Activated T-cell treated with anti-CD3 and anti-CD28 coated beads, Interleukin-2, amount 50 U/mL, for 72 hours (primary cell): ENCODE results near the gene SBK1. TPM values are rescaled to one million over a fixed set of nuclear protein-coding genes. Genes with fewer than 3 reads are reported as not detected.

Experiments
- ATAC-seq, 2 donors: fragments of 150-1000 bp; cut with Tn5 transposase; replicated peaks in 1 of 2; 2 replicates each; pipeline ENCODE4 v1.10.0; 2021; ENCODE audit warnings: moderate library complexity in 2 of 2, mild to moderate bottlenecking in 1 of 2
- DNase-seq, 2 donors: peaks; one replicate each; pipeline ENCODE4 v3.0.0; 2021 to 2022; ENCODE audit warnings: mixed read lengths in 1 of 2
- H3K27ac Mint-ChIP-seq: one replicate; pipeline ENCODE4 v1.8.0; 2022; ENCODE audit warnings: mild to moderate bottlenecking, moderate library complexity, mixed read lengths
- H3K27me3 Mint-ChIP-seq: one replicate; pipeline ENCODE4 v1.8.0; 2022; ENCODE audit warnings: low read depth, mixed read lengths
- H3K36me3 Mint-ChIP-seq, 2 donors: one replicate each; pipeline ENCODE4 v1.8.0; 2022; ENCODE audit warnings: mixed read lengths in 2 of 2, mild to moderate bottlenecking in 1 of 2; ENCODE audit not compliant: insufficient read depth in 2 of 2
- H3K4me1 Mint-ChIP-seq: one replicate; pipeline ENCODE4 v1.8.0; 2022; ENCODE audit warnings: low read depth, mixed read lengths
- H3K4me3 Mint-ChIP-seq, 2 donors: one replicate each; pipeline ENCODE4 v1.8.0; 2022; ENCODE audit warnings: mild to moderate bottlenecking in 2 of 2, mixed read lengths in 2 of 2, moderate library complexity in 2 of 2
- H3K9me3 Mint-ChIP-seq, 2 donors: one replicate each; pipeline ENCODE4 v1.8.0; 2022; ENCODE audit warnings: mixed read lengths in 2 of 2
- total RNA-seq, 2 donors: library from RNA; stranded (reverse); gene quantifications; one replicate each; pipeline ENCODE4 v1.2.3, GENCODE V29; 2022

Gene SBK1
- total RNA-seq, 2 donors from 2014 or later = 6.2 to 7.0 TPM

DNA sequence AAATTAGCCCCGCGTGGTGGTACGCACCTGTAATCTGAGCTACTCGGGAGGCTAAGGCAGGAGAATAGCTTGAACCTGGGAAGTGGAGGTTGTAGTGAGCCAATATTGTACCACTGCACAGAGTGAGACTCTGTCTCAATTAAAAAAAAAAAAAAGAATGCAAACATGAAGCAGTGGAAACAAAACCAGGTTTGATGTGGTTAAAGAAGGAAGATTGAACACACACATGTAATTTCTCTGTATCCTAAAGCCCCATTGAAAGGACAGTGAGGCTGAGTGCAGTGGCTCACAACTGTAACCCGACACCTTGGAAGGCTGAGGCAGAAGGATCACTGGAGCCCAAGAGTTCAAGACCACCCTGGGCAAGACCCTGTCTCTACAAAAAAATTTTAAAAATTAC lies 26.5 kb upstream of the SBK1 start:
- Mint-ChIP-seq H3K4me1 (peaks cover 12% of the 10 kb centered on the region), H3K27ac (no peak overlapping the region), H3K36me3 (no peaks in the 10 kb centered on the region), H3K9me3 (no peaks in the 10 kb centered on the region), H3K27me3 (peaks cover 19% of the 10 kb centered on the region), H3K4me3 (no peak overlapping the region)
- ATAC-seq = no peak
- DNase-seq = no peak

DNA sequence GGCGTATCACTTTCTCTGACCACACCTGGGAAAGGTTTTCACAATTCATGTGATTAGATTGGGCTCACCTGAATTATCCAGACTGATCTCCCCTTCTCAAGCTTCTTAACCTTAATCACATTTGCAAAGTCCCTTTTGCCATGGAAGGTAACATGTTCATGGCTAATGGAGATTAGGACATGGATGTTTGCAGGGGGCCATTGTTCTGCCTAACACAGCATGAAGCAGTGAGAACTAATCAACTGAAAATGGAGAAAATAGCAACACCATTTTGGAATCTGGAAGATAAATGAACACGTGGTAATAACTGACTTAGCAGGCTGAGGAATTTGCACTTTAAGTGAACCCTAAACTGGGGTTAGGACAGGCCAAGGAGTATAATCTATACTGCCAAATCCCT lies 25.0 kb upstream of the SBK1 start:
- Mint-ChIP-seq H3K27me3 (peaks cover 19% of the 10 kb centered on the region), H3K27ac (no peak overlapping the region), H3K9me3 (no peaks in the 10 kb centered on the region), H3K36me3 (peaks cover 0 to 2% of the 10 kb centered on the region in 2 donors), H3K4me3 (no peak overlapping the region), H3K4me1 (peaks cover 12% of the 10 kb centered on the region)
- no peak for DNase-seq
- ATAC-seq = no peak

DNA sequence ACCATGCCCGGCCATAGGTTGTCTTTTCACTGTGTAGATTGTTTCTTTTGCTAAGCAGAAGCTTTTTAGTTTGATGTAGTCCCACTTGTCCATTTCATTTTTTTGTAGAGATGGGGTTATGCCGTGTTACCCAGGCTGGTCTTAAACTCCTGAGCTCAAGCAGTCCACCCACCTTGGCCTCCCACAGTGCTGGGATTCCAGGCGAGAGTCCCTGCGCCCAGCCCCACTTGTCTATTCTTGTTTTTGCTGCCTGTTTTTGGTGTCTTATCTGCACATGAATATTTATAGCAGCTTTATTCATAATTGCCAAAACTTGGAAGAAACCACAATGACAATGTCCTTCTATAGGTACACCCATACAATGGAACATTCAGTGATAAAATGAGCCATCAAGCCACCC lies 18.8 kb upstream of the SBK1 start:
- peaks cover 17% of the 10 kb centered on the region for H3K27me3 Mint-ChIP-seq
- H3K4me3 Mint-ChIP-seq = no peak overlapping the region

DNA sequence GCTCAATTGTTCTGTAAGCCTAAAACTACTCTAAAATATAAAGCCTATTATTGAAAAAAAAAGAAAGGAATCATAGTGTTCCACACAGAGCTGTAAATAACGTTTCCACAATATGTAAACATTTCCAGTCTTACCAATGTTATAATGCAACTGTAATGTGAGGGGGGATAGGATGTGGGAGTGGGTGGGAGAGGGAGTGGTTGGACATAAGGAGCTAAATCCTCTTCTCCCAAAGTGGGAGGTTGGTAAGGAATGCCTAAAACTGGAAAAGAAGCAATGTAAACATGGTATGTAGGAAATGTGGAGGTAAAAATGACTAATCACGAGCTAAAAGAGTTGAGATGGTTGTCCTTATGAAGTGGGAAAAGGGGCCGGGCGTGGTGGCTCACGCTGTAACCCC lies 17.6 kb upstream of the SBK1 start:
- Mint-ChIP-seq H3K4me1 (peaks cover 45% of the 10 kb centered on the region), H3K4me3 (no peak overlapping the region), H3K27me3 (peaks cover 17% of the 10 kb centered on the region), H3K9me3 (no peaks in the 10 kb centered on the region), H3K36me3 (peaks cover 0 to 2% of the 10 kb centered on the region in 2 donors), H3K27ac (no peak overlapping the region)
- no peak for ATAC-seq
- no peak for DNase-seq

More for the DNA sequence above, 18.8 kb upstream of the SBK1 start:
- no peaks in the 10 kb centered on the region for H3K9me3 Mint-ChIP-seq
- no peak for ATAC-seq
- H3K36me3 Mint-ChIP-seq = peaks cover 0 to 2% of the 10 kb centered on the region in 2 donors
- H3K4me1 Mint-ChIP-seq = peaks cover 35% of the 10 kb centered on the region
- DNase-seq = no peak
- no peak overlapping the region for H3K27ac Mint-ChIP-seq

DNA sequence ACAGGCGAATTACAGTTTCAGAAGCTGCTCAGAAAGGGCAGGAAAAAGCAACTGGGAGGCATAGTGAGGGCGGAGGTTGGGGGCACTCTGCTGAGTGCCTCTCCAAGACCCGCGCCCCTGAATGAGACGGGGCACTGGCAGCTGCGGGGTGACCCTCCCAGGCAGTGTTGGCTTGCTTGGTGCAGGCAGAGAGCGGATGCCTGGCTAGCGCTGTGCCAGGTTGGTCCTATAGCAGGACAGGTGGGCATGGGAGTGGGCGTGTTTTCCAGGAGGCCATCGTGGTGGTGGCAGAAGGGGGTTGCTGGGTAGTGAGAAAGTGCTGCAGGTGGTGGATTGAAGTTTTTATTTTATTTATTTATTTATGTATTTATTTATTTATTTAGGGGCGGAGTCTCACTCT lies 16.0 kb upstream of the SBK1 start:
- Mint-ChIP-seq H3K9me3 (no peaks in the 10 kb centered on the region), H3K36me3 (peaks cover 0 to 2% of the 10 kb centered on the region in 2 donors), H3K4me3 (peak overlapping the region; percentile 10 to 31), H3K4me1 (peaks cover 45% of the 10 kb centered on the region), H3K27me3 (peaks cover 17% of the 10 kb centered on the region), H3K27ac (no peak overlapping the region)
- no peak for DNase-seq
- ATAC-seq = no peak

DNA sequence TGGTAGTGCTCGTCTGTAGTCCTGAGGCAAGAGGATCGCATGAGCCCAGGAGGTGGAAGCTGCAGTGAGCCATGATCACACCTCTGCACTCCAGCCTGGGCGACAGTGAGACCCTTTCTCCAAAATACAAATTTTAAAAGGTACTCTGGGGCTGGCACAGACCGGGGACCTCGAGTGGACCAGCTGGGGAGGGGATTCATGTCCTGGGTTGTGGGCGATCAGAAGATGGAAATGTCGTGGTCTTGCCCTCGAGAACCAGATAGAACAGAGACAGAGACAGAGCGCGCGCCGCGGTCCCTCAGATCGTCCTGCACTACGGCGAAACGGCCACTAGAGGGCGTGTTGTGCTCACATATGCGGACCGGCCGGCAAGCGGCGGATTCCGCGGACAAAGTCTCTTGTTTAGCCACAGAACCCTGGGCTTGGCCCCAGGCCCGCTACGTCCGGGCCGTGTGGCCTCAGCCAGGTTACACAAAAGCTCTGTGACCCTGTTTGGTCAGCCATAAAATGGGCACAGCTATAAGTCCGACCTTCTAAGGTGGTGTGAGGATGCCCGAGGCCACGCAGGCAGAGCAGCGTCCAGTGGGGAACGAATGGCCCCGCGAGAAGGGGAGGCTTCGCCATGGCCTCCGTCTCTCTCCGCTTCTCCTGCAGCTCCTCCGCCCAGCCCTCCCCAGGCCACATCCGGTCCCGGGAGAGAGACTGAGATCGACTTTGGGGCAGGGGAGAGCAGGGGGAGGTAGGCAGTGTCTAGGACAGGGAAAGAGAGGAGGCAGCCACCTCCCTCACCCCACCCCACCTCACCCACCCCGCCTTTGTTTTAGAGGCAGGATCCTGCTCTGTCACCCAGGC lies 14.6 kb upstream of the SBK1 start:
- peak; percentile 86 to 89 for ATAC-seq

DNA sequence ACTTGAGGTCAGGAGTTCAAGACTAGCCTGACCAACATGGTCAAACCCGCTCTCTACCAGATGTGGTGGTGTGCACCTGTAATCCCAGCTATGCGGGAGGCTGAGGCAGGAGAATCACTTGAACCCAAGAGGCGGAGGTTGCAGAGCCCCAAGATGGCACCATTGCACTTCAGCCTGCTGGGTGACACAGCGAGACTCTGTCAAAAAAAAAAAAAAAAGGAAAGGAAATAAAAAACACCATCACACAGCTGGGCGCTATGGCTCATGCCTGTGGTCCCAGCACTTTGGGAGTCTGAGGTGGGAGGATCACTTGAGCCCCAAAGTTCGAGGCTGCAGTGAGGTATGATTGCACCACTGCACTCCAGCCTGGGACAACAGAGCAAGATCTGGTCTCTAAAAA lies 13.3 kb upstream of the SBK1 start:
- Mint-ChIP-seq H3K4me1 (peaks cover 40% of the 10 kb centered on the region), H3K4me3 (peak overlapping the region in 1 of 2 donors; percentile 31), H3K9me3 (no peaks in the 10 kb centered on the region), H3K27ac (no peak overlapping the region), H3K27me3 (peaks cover 13% of the 10 kb centered on the region), H3K36me3 (no peaks in the 10 kb centered on the region)
- ATAC-seq = no peak
- DNase-seq = no peak

More for the DNA sequence above, 14.6 kb upstream of the SBK1 start:
- Mint-ChIP-seq H3K27ac (peak overlapping the region; percentile 75), H3K9me3 (no peaks in the 10 kb centered on the region), H3K4me1 (peaks cover 45% of the 10 kb centered on the region), H3K4me3 (peak overlapping the region; percentile 71 to 80), H3K36me3 (no peaks in the 10 kb centered on the region), H3K27me3 (peaks cover 17% of the 10 kb centered on the region)
- DNase-seq = peak; percentile 84 to 89

DNA sequence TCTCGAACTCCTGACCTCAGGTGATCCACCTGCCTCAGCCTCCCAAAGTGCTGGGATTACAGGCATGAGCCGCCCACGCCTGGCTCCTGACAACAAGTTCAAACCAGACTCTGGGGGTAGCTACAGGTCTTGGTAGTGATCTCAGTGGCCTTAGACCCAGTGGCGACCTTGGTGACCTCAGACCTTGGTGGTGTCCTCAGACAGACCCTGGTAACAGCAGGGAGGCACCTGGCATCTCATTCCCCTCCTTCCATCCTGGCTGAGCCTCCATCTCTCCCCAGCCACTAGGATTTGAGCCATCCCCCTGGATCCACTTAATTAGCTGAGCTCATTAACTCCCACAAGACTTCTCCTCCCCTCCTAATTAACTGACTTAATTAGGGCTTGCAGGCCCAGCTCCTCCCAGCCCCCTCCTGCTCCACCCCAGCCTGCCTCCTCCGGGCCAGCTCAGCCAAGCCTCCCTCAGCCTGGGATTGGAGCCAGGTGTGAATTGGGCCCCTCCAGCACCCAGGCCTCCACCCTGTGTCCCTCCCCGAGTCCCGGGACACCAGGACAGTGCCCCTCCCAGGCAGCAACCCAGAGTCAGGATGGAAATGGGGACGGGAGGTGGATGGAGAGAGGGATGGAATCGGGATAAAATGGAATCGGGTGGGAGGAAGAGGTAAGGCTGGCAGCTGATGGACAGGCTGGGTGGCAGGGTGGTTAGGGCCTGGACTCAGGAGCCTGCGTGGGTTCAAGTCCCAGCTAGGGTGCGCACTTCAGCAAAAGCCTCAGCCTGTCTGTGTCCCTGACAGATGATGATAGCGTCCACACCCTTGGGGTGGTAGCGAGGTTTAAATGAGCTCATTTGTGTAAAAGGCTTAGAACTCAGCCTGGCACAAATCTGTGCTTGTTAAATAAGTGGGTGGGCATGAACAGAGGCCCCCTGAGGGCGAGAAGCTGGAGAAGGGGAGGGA lies 11.2 kb upstream of the SBK1 start:
- no peak for DNase-seq
- no peak overlapping the region for H3K27ac Mint-ChIP-seq
- peaks cover 4% of the 10 kb centered on the region for H3K27me3 Mint-ChIP-seq
- ATAC-seq = no peak
- H3K9me3 Mint-ChIP-seq = no peaks in the 10 kb centered on the region
- H3K36me3 Mint-ChIP-seq = no peaks in the 10 kb centered on the region
- H3K4me1 Mint-ChIP-seq = peaks cover 31% of the 10 kb centered on the region
- H3K4me3 Mint-ChIP-seq = no peak overlapping the region

DNA sequence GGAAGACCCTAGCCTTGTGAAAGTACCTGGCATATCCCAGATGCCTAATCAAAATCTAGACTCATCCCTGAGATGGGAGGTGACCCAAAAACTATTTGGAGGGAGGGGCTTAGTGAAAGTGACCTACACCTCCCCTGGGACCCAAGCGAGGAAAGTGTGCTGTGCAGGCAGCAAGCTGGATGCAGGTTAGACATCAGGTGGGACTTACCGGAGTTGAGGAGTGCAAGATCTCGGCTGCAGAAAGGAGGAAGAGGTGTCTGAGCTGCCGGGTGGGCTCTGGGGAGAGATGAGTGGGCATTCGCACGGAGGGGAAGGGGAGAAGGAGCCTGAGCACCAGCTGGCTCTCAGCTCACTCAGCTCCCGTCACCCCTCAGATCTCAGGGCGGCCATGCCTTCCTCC lies 10.3 kb upstream of the SBK1 start:
- Mint-ChIP-seq H3K36me3 (no peaks in the 10 kb centered on the region), H3K27ac (no peak overlapping the region)

DNA sequence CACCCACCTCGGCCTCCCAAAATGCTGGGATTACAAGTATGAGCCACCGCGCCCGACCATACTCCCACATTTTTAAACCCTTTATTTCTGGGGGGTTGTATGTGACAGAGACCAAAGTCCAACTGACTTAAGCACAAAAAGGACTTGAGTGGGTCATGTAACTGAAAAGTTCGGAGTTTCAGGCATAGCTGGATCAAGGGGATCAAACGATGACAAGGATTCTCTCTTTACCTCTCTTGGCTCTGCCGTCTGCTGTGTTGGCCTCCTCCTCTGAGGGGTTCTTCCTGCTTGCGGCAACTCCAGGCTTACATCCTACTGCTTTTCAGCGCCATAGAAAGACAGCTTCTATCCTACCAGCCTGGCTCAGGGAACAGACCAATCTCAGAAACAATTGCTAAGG lies 9.2 kb upstream of the SBK1 start:
- H3K27me3 Mint-ChIP-seq = no peaks in the 10 kb centered on the region
- no peak for DNase-seq

More for the DNA sequence above, 10.3 kb upstream of the SBK1 start:
- Mint-ChIP-seq H3K4me1 (peaks cover 22% of the 10 kb centered on the region), H3K27me3 (no peaks in the 10 kb centered on the region), H3K4me3 (no peak overlapping the region), H3K9me3 (no peaks in the 10 kb centered on the region)
- ATAC-seq (no peak), DNase-seq (no peak)

DNA sequence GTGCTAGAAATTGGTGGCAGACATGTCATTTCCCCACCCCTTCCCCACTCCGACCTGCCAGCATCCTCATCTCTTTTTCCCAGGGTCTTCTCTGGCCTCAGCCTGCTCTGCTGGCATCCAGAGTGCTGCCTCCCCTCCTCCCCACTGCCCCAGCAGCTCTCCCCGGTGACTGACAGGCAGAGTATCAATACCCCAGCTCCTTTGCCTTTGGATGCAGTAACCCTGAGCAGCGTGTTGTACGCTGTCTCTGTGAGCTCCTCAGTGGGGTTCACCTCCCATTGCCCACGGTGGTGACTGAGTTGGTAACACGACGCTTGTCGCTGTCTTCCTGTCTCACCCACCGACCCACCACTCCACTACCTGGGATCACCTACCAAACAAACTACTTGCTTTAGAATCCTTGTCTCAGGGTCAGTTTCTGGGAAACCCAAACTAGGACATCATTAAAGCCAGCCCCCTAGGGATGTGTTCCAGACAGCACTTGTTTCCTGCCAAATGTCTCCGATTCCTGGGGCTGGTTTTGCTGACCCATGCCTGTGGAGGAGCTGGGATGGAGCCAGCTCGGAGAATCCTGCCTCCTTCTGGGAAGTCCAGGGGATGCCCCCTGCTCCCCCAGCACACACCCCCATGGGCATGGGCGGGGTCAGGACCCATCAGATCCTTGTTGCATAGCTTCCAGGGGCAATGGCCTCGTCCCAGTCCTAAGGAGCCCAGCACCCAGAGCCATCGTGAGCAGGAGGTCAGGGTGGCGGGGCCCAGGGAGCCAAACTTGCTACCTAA lies 8.3 kb upstream of the SBK1 start:
- no peaks in the 10 kb centered on the region for H3K27me3 Mint-ChIP-seq
- H3K27ac Mint-ChIP-seq = no peak overlapping the region
- no peaks in the 10 kb centered on the region for H3K9me3 Mint-ChIP-seq
- H3K36me3 Mint-ChIP-seq = no peaks in the 10 kb centered on the region
- H3K4me3 Mint-ChIP-seq = no peak overlapping the region
- ATAC-seq = no peak
- H3K4me1 Mint-ChIP-seq = peaks cover 12% of the 10 kb centered on the region
- no peak for DNase-seq

More for the DNA sequence above, 9.2 kb upstream of the SBK1 start:
- Mint-ChIP-seq H3K36me3 (no peaks in the 10 kb centered on the region), H3K4me3 (no peak overlapping the region), H3K27ac (no peak overlapping the region), H3K9me3 (no peaks in the 10 kb centered on the region), H3K4me1 (peaks cover 17% of the 10 kb centered on the region)
- no peak for ATAC-seq

DNA sequence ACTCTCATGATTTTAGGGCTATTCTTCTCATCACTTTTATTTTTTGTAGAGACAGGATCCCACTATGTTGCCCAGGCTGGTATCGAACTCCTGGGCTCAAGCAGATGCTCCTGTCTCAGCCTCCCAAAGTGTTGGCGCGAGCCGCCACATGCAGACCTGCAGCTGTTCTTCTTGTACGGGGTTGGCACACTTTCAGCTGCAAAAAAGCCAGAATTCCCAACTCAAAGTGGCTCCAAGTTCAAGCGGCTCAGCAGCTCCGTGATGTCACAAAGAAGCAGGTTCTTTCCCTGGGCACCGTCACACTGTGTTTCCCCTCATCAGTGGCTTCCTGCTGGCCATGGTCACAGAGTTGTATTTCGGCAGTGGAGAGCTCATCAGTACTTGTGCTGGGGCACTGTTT lies 6.7 kb upstream of the SBK1 start:
- Mint-ChIP-seq H3K4me1 (peaks cover 12% of the 10 kb centered on the region), H3K36me3 (no peaks in the 10 kb centered on the region), H3K9me3 (no peaks in the 10 kb centered on the region), H3K27ac (no peak overlapping the region), H3K4me3 (no peak overlapping the region), H3K27me3 (no peaks in the 10 kb centered on the region)
- DNase-seq (no peak), ATAC-seq (no peak)
